HUES6 (cell line): ENCODE data around the gene GAL3ST3.

Source experiments
- H3K27ac ChIP-seq: 2 replicates; pipeline ENCODE4 v1.7.0; 2013; ENCODE audit warnings: low read depth, mild to moderate bottlenecking, low read length, inconsistent platforms
- H3K27me3 ChIP-seq: 2 replicates; pipeline ENCODE4 v1.6.1; 2013; ENCODE audit warnings: low read length; ENCODE audit not compliant: control insufficient read depth, insufficient read depth
- H3K36me3 ChIP-seq: 2 replicates; pipeline ENCODE4 v1.6.1; 2013; ENCODE audit warnings: low read length; ENCODE audit not compliant: control insufficient read depth, insufficient read depth
- H3K4me1 ChIP-seq: 2 replicates; pipeline ENCODE4 v1.6.1; 2013; ENCODE audit warnings: low read length; ENCODE audit not compliant: control insufficient read depth, insufficient read depth
- H3K4me3 ChIP-seq: 2 replicates; pipeline ENCODE4 v1.5.1; 2013; ENCODE audit warnings: low read depth, low read length
- H3K9ac ChIP-seq: one replicate; pipeline ENCODE4 v1.6.1; 2013; ENCODE audit warnings: mild to moderate bottlenecking, low read length
- H3K9me3 ChIP-seq: 2 replicates; pipeline ENCODE4 v1.6.1; 2013; ENCODE audit warnings: low read depth, low read length; ENCODE audit not compliant: control insufficient read depth, insufficient read depth

Gene GAL3ST3

GRCh38 chr11:66022401-66023185 is 26.4 kb downstream of the GAL3ST3 start:
- Histone ChIP-seq H3K36me3 (no peaks in the 10 kb centered on the region), H3K9ac (no peak overlapping the region), H3K4me1 (no peaks in the 10 kb centered on the region), H3K27ac (no peak overlapping the region), H3K4me3 (0 out of 2 replicates have a peak overlapping the region, but pooled peaks have one; percentile 23), H3K27me3 (peaks cover 22% of the 10 kb centered on the region), H3K9me3 (no peaks in the 10 kb centered on the region)

- Histone ChIP-seq H3K9ac (no peak overlapping the region), H3K36me3 (no peaks in the 10 kb centered on the region), H3K9me3 (no peaks in the 10 kb centered on the region), H3K27me3 (peaks cover 22% of the 10 kb centered on the region), H3K27ac (no peak overlapping the region), H3K4me3 (no peak overlapping the region), H3K4me1 (no peaks in the 10 kb centered on the region)
Observed at GRCh38 chr11:66020618-66021357, 28.2 kb downstream of the GAL3ST3 start.

- H3K27me3 ChIP-seq = peaks cover 22% of the 10 kb centered on the region
- no peak overlapping the region for H3K9ac ChIP-seq
- no peaks in the 10 kb centered on the region for H3K36me3 ChIP-seq
- no peaks in the 10 kb centered on the region for H3K9me3 ChIP-seq
- no peak overlapping the region for H3K4me3 ChIP-seq
- no peaks in the 10 kb centered on the region for H3K4me1 ChIP-seq
- H3K27ac ChIP-seq = no peak overlapping the region
Observed at GRCh38 chr11:66020212-66020611, 28.7 kb downstream of the GAL3ST3 start.

GRCh38 chr11:66017321-66017720 is 31.6 kb downstream of the GAL3ST3 start:
- H3K36me3 ChIP-seq = no peaks in the 10 kb centered on the region
- no peak overlapping the region for H3K9ac ChIP-seq
- peaks cover 14% of the 10 kb centered on the region for H3K27me3 ChIP-seq
- H3K9me3 ChIP-seq = no peaks in the 10 kb centered on the region
- peaks cover 7% of the 10 kb centered on the region; the same call in 1 of the 2 replicates for H3K4me1 ChIP-seq
- H3K4me3 ChIP-seq = no peak overlapping the region
- H3K27ac ChIP-seq = no peak overlapping the region

- Histone ChIP-seq H3K27ac (no peak overlapping the region), H3K27me3 (peaks cover 17% of the 10 kb centered on the region), H3K9me3 (no peaks in the 10 kb centered on the region), H3K9ac (no peak overlapping the region), H3K4me3 (no peak overlapping the region), H3K36me3 (no peaks in the 10 kb centered on the region), H3K4me1 (peaks cover 7% of the 10 kb centered on the region; the same call in 1 of the 2 replicates)
Observed at GRCh38 chr11:66016793-66017177, 32.2 kb downstream of the GAL3ST3 start.

GRCh38 chr11:66015936-66016792 is 32.8 kb downstream of the GAL3ST3 start:
- Histone ChIP-seq H3K27ac (no peak overlapping the region), H3K27me3 (peaks cover 16% of the 10 kb centered on the region), H3K4me3 (no peak overlapping the region), H3K9ac (no peak overlapping the region), H3K4me1 (peaks cover 7% of the 10 kb centered on the region; the same call in 1 of the 2 replicates), H3K9me3 (no peaks in the 10 kb centered on the region), H3K36me3 (no peaks in the 10 kb centered on the region)

GRCh38 chr11:66015454-66015881 is 33.5 kb downstream of the GAL3ST3 start:
- H3K4me3 ChIP-seq = no peak overlapping the region
- H3K27me3 ChIP-seq = peaks cover 16% of the 10 kb centered on the region
- no peaks in the 10 kb centered on the region for H3K9me3 ChIP-seq
- H3K36me3 ChIP-seq = no peaks in the 10 kb centered on the region
- no peak overlapping the region for H3K9ac ChIP-seq
- H3K27ac ChIP-seq = no peak overlapping the region
- H3K4me1 ChIP-seq = peaks cover 7% of the 10 kb centered on the region; the same call in 1 of the 2 replicates

- no peak overlapping the region for H3K27ac ChIP-seq
- H3K27me3 ChIP-seq = peaks cover 16% of the 10 kb centered on the region
- H3K9me3 ChIP-seq = no peaks in the 10 kb centered on the region
- no peak overlapping the region for H3K9ac ChIP-seq
- peaks cover 7% of the 10 kb centered on the region; the same call in 1 of the 2 replicates for H3K4me1 ChIP-seq
- H3K36me3 ChIP-seq = no peaks in the 10 kb centered on the region
- no peak overlapping the region for H3K4me3 ChIP-seq
Observed at GRCh38 chr11:66014804-66015453, 34.0 kb downstream of the GAL3ST3 start.

GRCh38 chr11:66013762-66014100 is 35.2 kb downstream of the GAL3ST3 start:
- peaks cover 16% of the 10 kb centered on the region for H3K27me3 ChIP-seq
- H3K9me3 ChIP-seq = no peaks in the 10 kb centered on the region
- no peak overlapping the region for H3K4me3 ChIP-seq
- no peaks in the 10 kb centered on the region for H3K36me3 ChIP-seq
- H3K27ac ChIP-seq = no peak overlapping the region
- peaks cover 8% of the 10 kb centered on the region; the same call in 1 of the 2 replicates for H3K4me1 ChIP-seq
- H3K9ac ChIP-seq = no peak overlapping the region

- Histone ChIP-seq H3K36me3 (no peaks in the 10 kb centered on the region), H3K4me1 (peaks cover 10% of the 10 kb centered on the region; the same call in 1 of the 2 replicates), H3K27ac (no peak overlapping the region), H3K9me3 (no peaks in the 10 kb centered on the region), H3K4me3 (no peak overlapping the region), H3K27me3 (peaks cover 16% of the 10 kb centered on the region), H3K9ac (no peak overlapping the region)
Observed at GRCh38 chr11:66012946-66013761, 35.8 kb downstream of the GAL3ST3 start.
